SK-N-SH (cell line): ENCODE results near the gene PCDHGA1. TPM values are rescaled to one million over a fixed set of nuclear protein-coding genes. Genes with fewer than 3 reads are reported as not detected.

Experiments used
- CTCF ChIA-PET: fragments of 300-600, 350-600 bp; formaldehyde crosslinking; extraction: SDS; loops from one replicate; lab custom pipeline; 2021; lab: Yijun Ruan, JAX
- POLR2A ChIA-PET: fragments of 350-600 bp; sonication (Branson Sonifier 250); formaldehyde crosslinking; extraction: SDS; loops from one replicate; lab custom pipeline; 2020; ENCODE audit warnings: antibody characterized with exemption, inconsistent platforms; lab: Yijun Ruan, JAX
- DNase-seq: peaks from one replicate; pipeline ENCODE4 v3.0.0; 2012
- H2AFZ ChIP-seq: fragments of 200-600 bp; sonication (generic); 2 replicates; pipeline ENCODE4 v1.8.1; 2016; ENCODE audit warnings: antibody characterized with exemption, mild to moderate bottlenecking, low read depth
- H3F3A ChIP-seq: fragments of 200-600 bp; sonication (generic); replicated peaks from 2 replicates; pipeline ENCODE3; 2016; ENCODE audit warnings: antibody characterized with exemption, mild to moderate bottlenecking; ENCODE audit not compliant: insufficient read depth
- H3K27ac ChIP-seq, 2 experiments: fragments of 200-500 bp in 1 of 2; fragments of 200-600 bp in 1 of 2; sonication (Bioruptor generic) in 1 of 2; sonication (generic), shearing (Covaris generic) in 1 of 2; 2 replicates each; pipeline versions ENCODE4 v1.5.1 to v1.6.1; 2014 to 2016; ENCODE audit warnings: low read depth in 2 of 2, inconsistent platforms in 1 of 2, low read length in 1 of 2, mild to moderate bottlenecking in 1 of 2, mixed read lengths in 1 of 2
- H3K27me3 ChIP-seq: fragments of 200-600 bp; sonication (generic), shearing (Covaris generic); 2 replicates; pipeline ENCODE4 v1.6.1; 2016; ENCODE audit warnings: mixed run types; ENCODE audit not compliant: insufficient read depth
- H3K36me3 ChIP-seq, 2 experiments: fragments of 200-500 bp in 1 of 2; fragments of 200-600 bp in 1 of 2; sonication (Bioruptor generic) in 1 of 2; sonication (generic) in 1 of 2; replicated peaks in 1 of 2; 2 replicates each; pipeline versions ENCODE3 to v1.5.1; 2014 to 2016; ENCODE audit warnings: low read length in 1 of 2, mild to moderate bottlenecking in 1 of 2; ENCODE audit not compliant: insufficient read depth in 2 of 2, control insufficient read depth in 1 of 2
- H3K4me1 ChIP-seq, 2 experiments: fragments of 200-500 bp in 1 of 2; fragments of 200-600 bp in 1 of 2; sonication (Bioruptor generic) in 1 of 2; sonication (generic), shearing (Covaris generic) in 1 of 2; 2 replicates each; pipeline versions ENCODE4 v1.5.1 to v1.6.1; 2014 to 2016; ENCODE audit warnings: low read depth in 1 of 2, low read length in 1 of 2, mixed run types in 1 of 2; ENCODE audit not compliant: insufficient read depth in 2 of 2, control insufficient read depth in 1 of 2
- H3K4me2 ChIP-seq: fragments of 200-600 bp; sonication (generic), shearing (Covaris generic); 2 replicates; pipeline ENCODE4 v1.6.1; 2017; ENCODE audit warnings: mixed run types
- H3K4me3 ChIP-seq, 2 experiments: fragments of 200-500 bp in 1 of 2; fragments of 200-600 bp in 1 of 2; sonication (Bioruptor generic) in 1 of 2; sonication (generic), shearing (Covaris generic) in 1 of 2; 2 replicates each; pipeline versions ENCODE4 v1.5.1 to v1.8.1; 2014 to 2016; ENCODE audit warnings: low read depth in 2 of 2, inconsistent platforms in 1 of 2, low read length in 1 of 2, mild to moderate bottlenecking in 1 of 2, mixed read lengths in 1 of 2, moderate library complexity in 1 of 2
- H3K79me2 ChIP-seq: fragments of 200-600 bp; sonication (generic); 2 replicates; pipeline ENCODE4 v1.8.1; 2017; ENCODE audit warnings: mild to moderate bottlenecking; ENCODE audit not compliant: insufficient read depth
- H3K9ac ChIP-seq: fragments of 200-600 bp; sonication (generic); 2 replicates; pipeline ENCODE4 v1.6.1; 2017; ENCODE audit warnings: mixed run types
- H3K9me2 ChIP-seq: fragments of 200-600 bp; sonication (generic); 2 replicates; pipeline ENCODE4 v1.6.1; 2017; ENCODE audit warnings: mixed run types
- H3K9me3 ChIP-seq: fragments of 200-600 bp; sonication (generic); 2 replicates; pipeline ENCODE4 v1.6.1; 2017; ENCODE audit warnings: mixed run types, mild to moderate bottlenecking, moderate library complexity
- H4K20me1 ChIP-seq: fragments of 200-600 bp; sonication (generic); 2 replicates; pipeline ENCODE4 v1.6.1; 2017; ENCODE audit warnings: mild to moderate bottlenecking, mixed run types; ENCODE audit not compliant: insufficient read depth
- CHD2 ChIP-seq: fragments of 150-350 bp; IDR thresholded peaks from 2 replicates; pipeline ENCODE4 v1.6.1; 2018; ENCODE audit warnings: low read length; ENCODE audit not compliant: partially characterized antibody
- ELF1 ChIP-seq: IDR thresholded peaks from 2 replicates; pipeline ENCODE4 v1.4.0; 2012
- EZH2phosphoT487 ChIP-seq: fragments of 200-600 bp; sonication (generic); IDR thresholded peaks from 2 replicates; pipeline ENCODE4 v1.6.1; 2017; ENCODE audit warnings: low read depth, mixed run types, mild to moderate bottlenecking, antibody characterized with exemption, moderate library complexity, borderline replicate concordance
- FOXJ3 ChIP-seq: sonication (generic); formaldehyde crosslinking; IDR thresholded peaks from 2 replicates; pipeline ENCODE4 v1.5.1; 2020; ENCODE audit warnings: mild to moderate bottlenecking, missing genetic modification reagents
- FOXM1 ChIP-seq: IDR thresholded peaks from 2 replicates; pipeline ENCODE4 v1.4.0; 2012; ENCODE audit warnings: low read depth, mild to moderate bottlenecking
- GATA2 ChIP-seq: sonication (generic); formaldehyde crosslinking; IDR thresholded peaks from 2 replicates; pipeline ENCODE4 v1.5.0; 2020; ENCODE audit warnings: mild to moderate bottlenecking, missing genetic modification reagents
- IRF3 ChIP-seq: fragments of 150-350 bp; IDR thresholded peaks from 2 replicates; pipeline ENCODE4 v1.6.1; 2016; ENCODE audit warnings: mild to moderate bottlenecking, low read depth, low read length
- JUND ChIP-seq: IDR thresholded peaks from 2 replicates; pipeline ENCODE4 v1.4.0; 2012
- MEF2A ChIP-seq: IDR thresholded peaks from 2 replicates; pipeline ENCODE4 v1.4.0; 2012; ENCODE audit warnings: low read depth, borderline replicate concordance
- NRF1 ChIP-seq: IDR thresholded peaks from 2 replicates; pipeline ENCODE4 v1.6.1; 2012; ENCODE audit warnings: low read depth, mild to moderate bottlenecking, low read length
- RFX5 ChIP-seq: IDR thresholded peaks from 2 replicates; pipeline ENCODE4 v1.6.1; 2012; ENCODE audit warnings: mild to moderate bottlenecking, improper control_type of control experiment, low read length
- SMC3 ChIP-seq: IDR thresholded peaks from 2 replicates; pipeline ENCODE4 v1.6.1; 2012; ENCODE audit warnings: low read depth, low read length, improper control_type of control experiment
- TAF1 ChIP-seq: IDR thresholded peaks from 2 replicates; pipeline ENCODE4 v1.6.1; 2012; ENCODE audit warnings: low read depth, mild to moderate bottlenecking, low read length, moderate library complexity, borderline replicate concordance
- TEAD4 ChIP-seq: IDR thresholded peaks from 2 replicates; pipeline ENCODE4 v1.4.0; 2012; ENCODE audit warnings: mild to moderate bottlenecking, borderline replicate concordance; ENCODE audit not compliant: insufficient read depth
- USF1 ChIP-seq: IDR thresholded peaks from 2 replicates; pipeline ENCODE4 v1.4.0; 2012; ENCODE audit warnings: low read depth, borderline replicate concordance
- YY1 ChIP-seq: IDR thresholded peaks from 2 replicates; pipeline ENCODE4 v1.4.0; 2012; ENCODE audit warnings: low read depth, mild to moderate bottlenecking
- WGBS: methylation state at CpG from one replicate; pipeline ENCODE4 v1.1.6; 2017; ENCODE audit warnings: low lambda C conversion rate; 5-methylcytosine and 5-hydroxymethylcytosine counted together
- polyA plus RNA-seq, 3 experiments: library from polyadenylated mRNA; depleted of rRNA; stranded (reverse); fragments of >200 nt; gene quantifications; 2 replicates each; pipeline ENCODE4 v1.2.3, GENCODE V29; 2012
- TF ChIP-seq, protein P1 (sequence below): IDR thresholded peaks from 2 replicates; pipeline ENCODE4; 2012
- TF ChIP-seq, protein P2 (sequence below): fragments of 150-350 bp; IDR thresholded peaks from 2 replicates; pipeline ENCODE4 v1.6.1; 2017; ENCODE audit warnings: antibody characterized with exemption, low read length, low read depth, borderline replicate concordance
- TF ChIP-seq, protein P3 (sequence below): IDR thresholded peaks from 2 replicates; pipeline ENCODE4 v1.4.0; 2012; ENCODE audit warnings: low read depth
- TF ChIP-seq, protein P4 (sequence below): fragments of 200-600 bp; sonication (generic); IDR thresholded peaks from 2 replicates; pipeline ENCODE4 v1.6.1; 2017; ENCODE audit warnings: antibody characterized with exemption, mild to moderate bottlenecking, moderate library complexity
- TF ChIP-seq, protein P5 (sequence below): IDR thresholded peaks from 2 replicates; pipeline ENCODE4 v1.4.0; 2012; ENCODE audit warnings: low read depth, borderline replicate concordance

The PCDHGA1 gene
- polyA plus RNA-seq, 1 of the 3 experiments (the other 2 are of a cell fraction) = 1.2 TPM

DNA sequence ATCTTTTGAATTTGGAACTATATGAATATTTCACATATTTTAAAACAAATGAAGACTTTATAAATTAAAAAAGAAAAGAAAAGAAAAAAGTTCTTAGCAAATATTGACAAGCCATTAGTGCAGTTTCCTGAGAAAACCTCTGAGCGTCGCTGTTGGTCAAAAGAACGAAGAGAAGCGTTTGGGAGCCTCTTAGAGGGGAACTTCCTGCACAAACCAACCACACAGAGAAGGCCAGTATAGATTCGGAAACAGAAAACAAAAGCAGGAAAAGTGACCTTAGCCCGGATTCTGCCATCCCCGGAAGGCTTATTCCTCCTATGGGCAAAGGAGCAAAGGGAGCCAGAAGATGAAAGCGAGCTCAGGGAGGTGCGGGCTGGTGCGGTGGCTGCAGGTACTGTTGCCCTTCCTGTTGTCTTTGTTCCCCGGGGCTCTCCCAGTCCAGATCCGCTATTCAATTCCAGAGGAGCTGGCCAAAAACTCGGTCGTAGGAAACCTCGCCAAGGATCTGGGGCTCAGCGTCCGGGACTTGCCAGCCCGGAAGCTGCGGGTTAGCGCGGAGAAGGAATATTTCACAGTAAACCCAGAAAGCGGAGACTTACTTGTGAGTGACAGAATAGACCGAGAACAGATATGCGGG is 29.6 kb downstream of the PCDHGA1 start, which contains the start of gene PCDHGB2 (continued):
- peak; percentile 33; the same call in 1 of the 2 replicates for TF ChIP-seq SMC3
- TF ChIP-seq, protein P1, sequence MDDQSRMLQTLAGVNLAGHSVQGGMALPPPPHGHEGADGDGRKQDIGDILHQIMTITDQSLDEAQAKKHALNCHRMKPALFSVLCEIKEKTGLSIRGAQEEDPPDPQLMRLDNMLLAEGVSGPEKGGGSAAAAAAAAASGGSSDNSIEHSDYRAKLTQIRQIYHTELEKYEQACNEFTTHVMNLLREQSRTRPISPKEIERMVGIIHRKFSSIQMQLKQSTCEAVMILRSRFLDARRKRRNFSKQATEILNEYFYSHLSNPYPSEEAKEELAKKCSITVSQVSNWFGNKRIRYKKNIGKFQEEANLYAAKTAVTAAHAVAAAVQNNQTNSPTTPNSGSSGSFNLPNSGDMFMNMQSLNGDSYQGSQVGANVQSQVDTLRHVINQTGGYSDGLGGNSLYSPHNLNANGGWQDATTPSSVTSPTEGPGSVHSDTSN = no peak

DNA sequence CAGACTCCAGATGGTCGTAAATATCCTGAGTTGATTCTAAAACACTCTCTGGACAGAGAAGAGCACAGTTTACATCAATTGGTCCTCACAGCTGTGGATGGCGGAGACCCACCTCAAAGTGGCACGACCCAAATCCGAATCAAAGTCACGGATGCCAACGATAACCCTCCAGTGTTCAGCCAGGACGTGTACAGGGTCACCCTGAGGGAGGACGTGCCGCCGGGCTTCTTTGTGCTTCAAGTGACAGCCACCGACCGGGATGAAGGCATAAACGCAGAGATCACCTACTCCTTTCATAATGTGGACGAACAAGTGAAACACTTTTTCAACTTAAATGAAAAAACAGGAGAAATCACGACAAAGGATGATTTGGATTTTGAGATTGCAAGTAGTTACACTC is 30.4 kb downstream of the PCDHGA1 start:
- no peaks in the 10 kb centered on the region for H3K27me3 ChIP-seq
- H3K9me3 ChIP-seq = no peaks in the 10 kb centered on the region; the same call in 1 of the 2 replicates
- H3K4me2 ChIP-seq = 0 out of 2 replicates have a peak overlapping the region, but pooled peaks have one; percentile 33

More for the DNA sequence above, 30.4 kb downstream of the PCDHGA1 start:
- Histone ChIP-seq H3K27ac (no peak overlapping the region), H3K4me1 (no peaks in the 10 kb centered on the region), H3K79me2 (no peaks in the 10 kb centered on the region), H3K36me3 (peaks cover 0 to 4% of the 10 kb centered on the region in 2 experiments), H3F3A (no peaks in the 10 kb centered on the region), H4K20me1 (no peaks in the 10 kb centered on the region), H2AFZ (no peak overlapping the region), H3K9me2 (no peaks in the 10 kb centered on the region), H3K9ac (no peak overlapping the region), H3K4me3 (peak overlapping the region in 1 of 2 experiments; percentile 42; a peak in 3 of 4 replicates)
- no peak for TF ChIP-seq FOXJ3 (CRISPR knock-in tag)
- no peak for TF ChIP-seq EZH2phosphoT487
- no peak for TF ChIP-seq MEF2A
- TF ChIP-seq ELF1 = no peak
- TF ChIP-seq, protein P2, sequence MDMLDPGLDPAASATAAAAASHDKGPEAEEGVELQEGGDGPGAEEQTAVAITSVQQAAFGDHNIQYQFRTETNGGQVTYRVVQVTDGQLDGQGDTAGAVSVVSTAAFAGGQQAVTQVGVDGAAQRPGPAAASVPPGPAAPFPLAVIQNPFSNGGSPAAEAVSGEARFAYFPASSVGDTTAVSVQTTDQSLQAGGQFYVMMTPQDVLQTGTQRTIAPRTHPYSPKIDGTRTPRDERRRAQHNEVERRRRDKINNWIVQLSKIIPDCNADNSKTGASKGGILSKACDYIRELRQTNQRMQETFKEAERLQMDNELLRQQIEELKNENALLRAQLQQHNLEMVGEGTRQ = no peak
- no peak for TF ChIP-seq USF1
- TF ChIP-seq GATA2 (CRISPR knock-in tag) = no peak
- no peak for TF ChIP-seq FOXM1
- TF ChIP-seq RFX5 = no peak
- TF ChIP-seq NRF1 = no peak
- TF ChIP-seq, protein P3, sequence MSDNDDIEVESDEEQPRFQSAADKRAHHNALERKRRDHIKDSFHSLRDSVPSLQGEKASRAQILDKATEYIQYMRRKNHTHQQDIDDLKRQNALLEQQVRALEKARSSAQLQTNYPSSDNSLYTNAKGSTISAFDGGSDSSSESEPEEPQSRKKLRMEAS = no peak
- TF ChIP-seq IRF3 = no peak
- TF ChIP-seq, protein P4, sequence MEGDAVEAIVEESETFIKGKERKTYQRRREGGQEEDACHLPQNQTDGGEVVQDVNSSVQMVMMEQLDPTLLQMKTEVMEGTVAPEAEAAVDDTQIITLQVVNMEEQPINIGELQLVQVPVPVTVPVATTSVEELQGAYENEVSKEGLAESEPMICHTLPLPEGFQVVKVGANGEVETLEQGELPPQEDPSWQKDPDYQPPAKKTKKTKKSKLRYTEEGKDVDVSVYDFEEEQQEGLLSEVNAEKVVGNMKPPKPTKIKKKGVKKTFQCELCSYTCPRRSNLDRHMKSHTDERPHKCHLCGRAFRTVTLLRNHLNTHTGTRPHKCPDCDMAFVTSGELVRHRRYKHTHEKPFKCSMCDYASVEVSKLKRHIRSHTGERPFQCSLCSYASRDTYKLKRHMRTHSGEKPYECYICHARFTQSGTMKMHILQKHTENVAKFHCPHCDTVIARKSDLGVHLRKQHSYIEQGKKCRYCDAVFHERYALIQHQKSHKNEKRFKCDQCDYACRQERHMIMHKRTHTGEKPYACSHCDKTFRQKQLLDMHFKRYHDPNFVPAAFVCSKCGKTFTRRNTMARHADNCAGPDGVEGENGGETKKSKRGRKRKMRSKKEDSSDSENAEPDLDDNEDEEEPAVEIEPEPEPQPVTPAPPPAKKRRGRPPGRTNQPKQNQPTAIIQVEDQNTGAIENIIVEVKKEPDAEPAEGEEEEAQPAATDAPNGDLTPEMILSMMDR = no peak
- TF ChIP-seq TEAD4 = no peak
- TF ChIP-seq JUND = no peak
- TF ChIP-seq, protein P5, sequence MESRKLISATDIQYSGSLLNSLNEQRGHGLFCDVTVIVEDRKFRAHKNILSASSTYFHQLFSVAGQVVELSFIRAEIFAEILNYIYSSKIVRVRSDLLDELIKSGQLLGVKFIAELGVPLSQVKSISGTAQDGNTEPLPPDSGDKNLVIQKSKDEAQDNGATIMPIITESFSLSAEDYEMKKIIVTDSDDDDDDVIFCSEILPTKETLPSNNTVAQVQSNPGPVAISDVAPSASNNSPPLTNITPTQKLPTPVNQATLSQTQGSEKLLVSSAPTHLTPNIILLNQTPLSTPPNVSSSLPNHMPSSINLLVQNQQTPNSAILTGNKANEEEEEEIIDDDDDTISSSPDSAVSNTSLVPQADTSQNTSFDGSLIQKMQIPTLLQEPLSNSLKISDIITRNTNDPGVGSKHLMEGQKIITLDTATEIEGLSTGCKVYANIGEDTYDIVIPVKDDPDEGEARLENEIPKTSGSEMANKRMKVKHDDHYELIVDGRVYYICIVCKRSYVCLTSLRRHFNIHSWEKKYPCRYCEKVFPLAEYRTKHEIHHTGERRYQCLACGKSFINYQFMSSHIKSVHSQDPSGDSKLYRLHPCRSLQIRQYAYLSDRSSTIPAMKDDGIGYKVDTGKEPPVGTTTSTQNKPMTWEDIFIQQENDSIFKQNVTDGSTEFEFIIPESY = no peak
- TF ChIP-seq YY1 = no peak
- no peak for TF ChIP-seq CHD2
- no peak for TF ChIP-seq TAF1
- no peak for TF ChIP-seq SMC3
- DNase-seq = no peak
- CTCF ChIA-PET = interaction anchor here (0.6 to 1.1 kb wide), 5 partner anchors 178 to 203 kb away, joined by 3 to 14 read pairs (median 3); partner anchors contain the start of gene PCDHB16
- POLR2A ChIA-PET = interaction anchor here (0.7 kb wide), 1 partner anchor 203 kb away, joined by 3 read pairs; no protein-coding TSS in a partner anchor
- WGBS = 54% methylated on average over 14 of the region's 15 CpGs
